Fibroblast of skin of back (primary cell): ENCODE measurements around the gene GLI2. TPM values are rescaled to one million over a fixed set of nuclear protein-coding genes. Genes with fewer than 3 reads are reported as not detected.
A peak's percentile ranks its signal among the peaks of the same experiment; 100 is the strongest.

Experiments
- DNase-seq: peaks from one replicate; pipeline ENCODE4 v3.0.0-alpha.2; 2013
- polyA plus RNA-seq, 2 experiments: library from polyadenylated mRNA; unstranded; fragments of 120-200 nt; gene quantifications; one replicate each; pipeline ENCODE4 v1.2.1, GENCODE V29; 2013; ENCODE audit not compliant: insufficient read length in 2 of 2

GLI2 gene
- 27.1 TPM for polyA plus RNA-seq (2013, experiment 1 of 2; ENCODE audit: insufficient read length)
- polyA plus RNA-seq (2013, experiment 2 of 2; ENCODE audit: insufficient read length): 21.3 TPM

DNA sequence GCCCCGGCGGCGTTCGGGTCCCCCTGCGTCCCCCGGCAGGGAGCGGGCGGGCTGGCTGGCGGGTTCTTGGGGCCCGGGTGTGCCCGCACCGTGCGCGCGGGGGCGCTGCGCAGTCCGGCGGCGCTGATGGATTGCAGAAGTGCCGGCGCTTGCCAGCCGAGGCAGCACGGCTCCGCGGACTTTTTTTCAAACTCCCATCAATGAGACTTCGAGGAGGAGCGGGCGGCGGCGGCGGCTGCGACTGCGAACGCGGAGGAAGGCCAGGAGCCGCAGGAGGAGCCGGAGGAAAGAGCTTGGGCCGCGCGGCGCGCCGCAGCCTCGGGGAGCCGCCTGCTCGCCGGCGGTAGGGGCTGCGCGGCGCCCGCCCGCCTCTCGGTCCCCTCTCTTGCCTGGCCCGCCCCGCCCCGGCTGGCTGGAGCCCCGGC is at the start of gene GLI2:
Gene GLI2 (plus strand): TSS at position 123 of the 425 bp plus-strand sequence. CDS start 61,453 bp downstream, outside the sequence.
- peak; percentile 88 for DNase-seq

DNA sequence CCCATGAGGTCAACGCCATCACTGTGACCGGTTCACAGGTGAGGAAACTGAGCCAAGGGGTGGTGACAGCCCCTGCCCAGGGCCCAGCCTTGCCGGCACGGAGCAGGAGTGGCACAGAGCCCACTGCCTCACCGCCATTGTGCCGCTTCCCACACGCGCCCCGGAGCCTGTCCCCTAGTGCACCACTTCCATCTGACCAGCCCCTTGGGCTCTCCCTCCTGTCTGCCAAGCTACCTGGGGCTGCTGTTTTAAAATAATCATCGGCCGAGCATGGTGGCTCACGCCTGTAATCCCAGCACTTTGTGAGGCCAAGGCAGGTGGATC is 49.7 kb upstream of the GLI2 start:
- DNase-seq: no peak

DNA sequence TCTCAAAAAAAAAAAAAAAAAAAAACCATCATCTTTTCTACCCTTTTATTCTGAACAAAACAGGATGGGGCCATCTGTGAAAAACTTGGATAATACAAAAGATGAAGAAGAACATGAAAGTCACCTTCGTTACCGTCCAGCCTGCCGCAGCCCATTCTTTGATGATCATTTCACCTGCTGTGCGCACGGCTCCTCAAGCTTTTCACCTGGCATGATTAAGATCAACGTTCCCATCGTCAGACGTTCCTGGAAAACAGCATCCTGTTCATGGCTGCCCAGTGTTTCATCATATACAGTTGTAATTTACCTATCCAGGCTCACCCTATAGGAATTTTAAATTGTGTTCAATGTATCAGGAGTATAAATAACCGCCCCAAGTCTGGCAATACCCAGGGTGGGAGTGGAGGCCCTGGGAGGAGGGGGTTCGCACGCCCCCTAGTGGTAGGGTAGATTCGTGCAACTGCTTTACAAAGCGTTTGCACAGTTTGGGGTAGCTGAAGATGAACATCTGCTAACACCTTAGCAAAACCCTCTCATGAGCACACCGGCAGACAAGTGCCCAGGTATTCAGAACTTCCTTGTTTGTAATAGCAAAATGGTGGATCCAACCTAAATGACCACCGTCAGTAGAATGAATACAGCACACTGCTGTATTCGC is 49.0 kb upstream of the GLI2 start:
- DNase-seq: no peak

DNA sequence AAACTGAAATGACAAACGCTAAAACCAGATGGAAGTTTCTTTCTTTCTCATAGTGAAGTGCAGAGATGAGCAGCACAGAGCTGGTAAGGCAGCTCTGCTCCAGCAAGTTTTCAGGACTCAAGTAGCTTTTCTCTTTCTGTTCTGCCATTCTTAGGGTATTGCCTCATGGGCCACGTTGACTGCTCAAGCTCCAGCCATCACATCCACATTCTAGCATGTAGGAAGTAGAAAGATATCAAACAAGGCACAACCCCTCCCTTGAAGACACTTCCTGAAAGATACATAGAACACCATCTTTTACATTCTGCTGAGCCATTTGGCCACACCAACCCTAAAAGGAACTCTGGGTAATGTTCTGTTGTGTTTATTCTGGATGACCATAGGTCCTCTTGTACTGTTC is 48.5 kb upstream of the GLI2 start:
- DNase-seq: no peak

DNA sequence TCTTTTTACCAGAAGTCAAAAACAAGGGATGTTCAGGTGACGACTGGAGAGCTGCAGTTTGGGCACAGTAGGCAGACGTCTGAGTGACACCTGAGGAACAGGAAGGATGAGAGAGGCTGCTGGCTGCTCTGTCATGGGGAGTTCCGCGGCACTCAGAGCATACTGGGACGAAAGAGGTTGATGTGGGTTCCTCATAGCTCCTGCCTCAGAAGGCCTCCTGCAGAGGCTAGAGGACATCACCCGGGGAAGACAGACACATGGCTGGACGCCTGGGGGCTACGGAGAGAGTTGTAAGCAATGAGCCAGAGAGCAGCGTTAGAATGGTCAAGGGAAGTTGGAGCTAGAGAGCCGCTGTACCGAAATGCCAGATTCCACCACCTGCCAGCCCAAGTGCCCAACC is 45.1 kb upstream of the GLI2 start:
- no peak for DNase-seq

DNA sequence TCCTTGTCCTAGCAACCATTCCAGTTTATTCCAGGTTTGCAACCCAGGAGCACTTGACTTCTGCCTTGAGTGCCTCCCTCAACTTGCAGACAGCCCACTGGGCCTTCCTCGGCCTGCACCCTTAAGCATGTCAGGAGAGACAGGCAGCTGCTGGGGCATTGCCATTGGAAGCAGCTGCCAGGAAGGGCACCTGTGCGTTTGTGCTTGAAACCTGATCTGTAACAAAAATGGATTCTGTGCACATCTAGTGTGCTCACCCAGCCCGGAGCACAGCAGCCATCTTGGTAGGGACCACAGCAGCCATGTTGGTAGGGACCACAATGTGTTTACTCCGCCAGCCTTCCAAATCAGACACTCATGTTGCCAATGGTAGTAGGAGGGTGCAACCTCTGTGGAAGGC is 44.3 kb upstream of the GLI2 start:
- no peak for DNase-seq

DNA sequence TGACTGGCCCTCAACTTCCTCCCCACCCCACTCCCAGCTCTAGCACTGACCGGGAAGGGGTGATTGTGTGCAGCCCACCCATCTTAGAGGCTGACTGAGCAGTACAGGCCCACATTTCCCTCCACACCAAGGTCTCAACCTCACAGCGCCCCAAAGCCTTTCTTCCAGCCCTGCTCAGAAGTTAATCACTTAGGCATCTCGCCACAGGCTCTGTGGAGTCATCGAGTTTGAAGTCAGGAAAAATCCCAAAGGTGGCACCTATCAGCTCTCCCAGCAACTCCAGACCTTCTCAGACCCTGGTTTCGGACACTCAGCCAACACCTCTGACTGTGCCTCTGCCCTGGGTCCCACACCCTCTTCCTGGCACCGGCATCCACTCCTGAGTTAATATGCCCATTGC is 43.0 kb upstream of the GLI2 start:
- DNase-seq: no peak

DNA sequence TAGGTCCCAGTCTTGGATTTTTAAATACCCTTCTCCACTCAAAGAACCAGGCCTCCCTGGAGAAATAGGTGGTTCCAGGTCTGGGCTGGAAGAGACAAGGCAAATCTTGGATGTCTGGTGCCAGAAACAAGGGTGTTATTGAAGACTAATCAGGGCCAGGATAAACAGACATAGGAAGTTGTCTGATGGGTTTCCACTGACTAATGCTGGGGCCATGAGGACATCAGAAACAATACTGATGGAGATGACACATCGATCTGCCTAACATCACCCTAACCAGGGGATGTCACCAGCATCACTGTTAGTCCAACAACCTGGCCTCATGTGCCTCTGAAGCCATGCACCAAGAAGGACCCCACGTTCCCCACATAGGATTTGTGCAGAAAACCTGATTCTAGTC is 42.5 kb upstream of the GLI2 start:
- peak; percentile 71 for DNase-seq

DNA sequence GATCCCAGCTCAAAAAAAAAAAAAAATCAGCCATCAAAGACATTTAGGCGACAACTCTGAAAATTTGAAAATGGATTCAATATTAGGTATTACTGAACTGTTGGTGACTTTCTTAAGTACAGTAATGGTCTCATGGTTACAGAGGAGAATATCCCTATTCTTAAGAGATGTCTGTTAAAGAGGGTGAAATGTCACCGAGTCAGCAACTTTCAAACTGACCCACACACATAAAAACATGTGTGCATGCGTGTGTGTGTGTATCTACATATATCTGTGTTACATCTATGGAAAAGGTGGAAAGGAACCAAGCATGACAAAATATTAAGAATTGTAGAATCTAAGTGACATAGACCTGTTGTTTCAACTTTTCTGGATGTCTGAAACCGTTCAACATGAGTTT is 41.6 kb upstream of the GLI2 start:
- no peak for DNase-seq

DNA sequence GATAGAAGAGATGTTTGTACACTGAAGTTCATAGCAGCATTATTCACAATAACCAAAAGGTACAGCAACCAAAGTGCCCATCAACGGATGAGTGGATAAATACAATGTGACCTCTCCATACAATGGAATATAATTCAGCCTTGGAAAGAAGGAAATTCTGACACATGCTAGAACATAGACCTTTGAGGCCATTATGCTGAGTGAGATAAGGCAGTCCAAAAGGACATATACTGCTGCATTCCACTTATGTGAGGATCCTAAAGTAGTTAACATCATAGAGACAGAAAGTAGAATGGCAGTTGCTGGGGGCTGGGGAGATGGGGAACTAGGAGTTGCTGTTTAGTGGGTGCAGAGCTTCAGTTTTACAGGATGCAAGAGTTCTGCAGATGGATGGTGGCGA is 38.2 kb upstream of the GLI2 start:
- no peak for DNase-seq

DNA sequence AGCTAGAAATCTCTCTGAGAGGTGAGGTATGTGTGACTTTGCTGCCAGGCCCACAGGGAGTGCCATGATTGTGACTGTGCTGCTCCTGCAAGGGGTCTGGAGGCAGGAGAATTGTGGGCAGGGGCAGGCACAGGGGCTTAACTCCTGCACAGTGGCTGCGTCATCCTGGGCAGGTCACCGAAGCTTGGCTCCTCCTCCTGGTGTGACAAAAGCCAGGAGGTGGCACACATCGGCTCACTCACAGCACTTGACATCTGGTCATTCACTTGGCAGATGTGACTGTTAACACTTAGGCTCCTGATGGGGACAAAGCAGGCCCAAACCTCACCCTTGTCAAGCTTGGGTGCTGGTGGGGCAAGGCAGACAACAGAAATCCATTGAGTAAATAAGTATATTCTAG is 36.4 kb upstream of the GLI2 start:
- DNase-seq: no peak

DNA sequence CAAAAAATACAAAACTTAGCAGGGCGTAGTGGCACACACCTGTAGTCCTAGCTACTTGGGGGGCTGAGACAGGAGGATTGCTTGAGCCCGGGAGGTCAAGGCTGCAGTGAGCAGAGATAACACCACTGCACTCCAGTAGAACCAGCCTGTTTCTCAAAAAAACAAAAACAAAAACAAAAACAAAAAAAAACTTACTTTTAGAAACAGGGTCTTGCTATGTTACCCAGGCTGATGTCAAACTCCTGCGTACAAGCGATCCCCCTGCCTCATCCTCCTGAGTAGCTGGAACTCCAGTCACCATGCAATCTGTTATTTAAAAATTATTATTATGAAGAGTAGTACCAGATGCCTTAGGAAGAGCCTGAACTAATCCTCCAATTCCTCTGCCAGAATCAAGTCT is 35.0 kb upstream of the GLI2 start:
- no peak for DNase-seq

DNA sequence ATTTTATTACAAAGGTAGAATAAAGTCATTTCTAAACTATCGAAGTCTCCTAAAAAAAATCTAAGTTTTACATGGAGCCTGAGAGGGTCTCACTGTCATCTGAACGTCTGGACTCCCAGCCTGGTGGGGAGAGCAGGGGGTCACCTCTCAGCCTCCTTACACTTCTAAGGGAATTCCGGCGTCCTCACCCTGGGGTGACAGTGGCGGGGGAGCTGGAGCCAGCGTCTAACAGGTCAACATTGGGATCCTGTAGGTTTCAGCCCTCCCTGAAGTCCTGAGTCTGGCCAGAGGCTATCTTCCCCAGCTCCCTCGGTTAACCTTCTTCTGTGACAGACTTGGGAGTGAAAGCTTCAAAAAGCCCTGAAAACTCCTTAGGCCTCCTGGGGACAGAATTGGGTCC is 34.6 kb upstream of the GLI2 start:
- DNase-seq: no peak

DNA sequence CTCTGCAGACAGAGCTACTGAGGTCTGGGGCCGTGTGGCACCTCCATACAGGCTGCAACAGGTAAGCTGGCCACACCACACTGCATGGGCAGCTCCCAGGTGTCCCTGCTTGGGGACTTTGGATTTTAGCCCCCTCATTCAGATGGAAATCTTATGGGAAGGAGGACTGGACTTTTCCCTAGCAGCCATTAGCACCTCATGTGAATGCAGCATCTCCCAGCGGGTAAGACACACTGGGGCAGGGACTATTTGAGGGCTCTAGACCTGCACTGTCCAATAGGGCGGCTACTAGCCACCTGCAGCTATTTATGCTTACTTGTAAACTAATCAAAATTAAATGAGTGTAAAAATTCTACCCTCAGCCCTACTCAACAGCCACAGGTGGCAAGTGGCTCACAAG is 34.2 kb upstream of the GLI2 start:
- no peak for DNase-seq

DNA sequence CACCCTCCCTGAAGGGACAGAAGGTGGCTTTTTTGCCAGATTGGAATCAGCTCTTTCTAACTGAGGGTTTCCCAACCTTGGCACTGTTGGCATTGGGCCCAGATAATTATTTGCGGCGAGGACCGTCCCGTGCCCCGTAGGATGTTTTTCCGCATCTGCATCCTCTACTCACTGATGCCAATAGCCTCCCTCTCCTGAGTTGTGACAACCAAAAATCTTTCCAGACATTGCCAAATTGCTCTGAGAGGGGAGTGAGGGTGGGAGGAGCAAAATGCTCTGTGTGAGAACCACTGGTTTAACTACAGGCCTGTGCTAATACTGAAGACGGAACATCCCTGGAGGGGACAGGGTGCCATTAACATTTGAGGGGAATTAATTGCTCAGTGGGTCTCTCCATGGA is 33.6 kb upstream of the GLI2 start:
- DNase-seq: no peak

DNA sequence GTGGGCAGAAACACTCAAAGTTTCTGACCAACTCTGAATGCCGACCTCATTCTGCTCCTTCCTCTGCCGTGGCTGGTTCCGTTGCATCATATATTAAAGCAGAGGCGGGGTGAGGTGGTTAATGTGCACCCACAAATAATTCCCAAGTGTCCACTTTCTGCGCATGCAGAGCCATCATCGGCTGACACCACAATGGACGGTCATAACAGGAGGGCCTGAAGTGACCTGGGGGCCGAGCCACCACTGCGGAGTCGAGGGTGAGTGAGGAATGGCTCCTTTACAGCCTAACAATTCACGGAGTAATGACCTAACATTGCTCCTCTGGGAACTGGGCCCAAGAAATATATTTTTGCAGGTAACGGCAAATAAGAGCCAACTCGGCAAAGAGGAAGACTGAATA is 32.9 kb upstream of the GLI2 start:
- DNase-seq: no peak

DNA sequence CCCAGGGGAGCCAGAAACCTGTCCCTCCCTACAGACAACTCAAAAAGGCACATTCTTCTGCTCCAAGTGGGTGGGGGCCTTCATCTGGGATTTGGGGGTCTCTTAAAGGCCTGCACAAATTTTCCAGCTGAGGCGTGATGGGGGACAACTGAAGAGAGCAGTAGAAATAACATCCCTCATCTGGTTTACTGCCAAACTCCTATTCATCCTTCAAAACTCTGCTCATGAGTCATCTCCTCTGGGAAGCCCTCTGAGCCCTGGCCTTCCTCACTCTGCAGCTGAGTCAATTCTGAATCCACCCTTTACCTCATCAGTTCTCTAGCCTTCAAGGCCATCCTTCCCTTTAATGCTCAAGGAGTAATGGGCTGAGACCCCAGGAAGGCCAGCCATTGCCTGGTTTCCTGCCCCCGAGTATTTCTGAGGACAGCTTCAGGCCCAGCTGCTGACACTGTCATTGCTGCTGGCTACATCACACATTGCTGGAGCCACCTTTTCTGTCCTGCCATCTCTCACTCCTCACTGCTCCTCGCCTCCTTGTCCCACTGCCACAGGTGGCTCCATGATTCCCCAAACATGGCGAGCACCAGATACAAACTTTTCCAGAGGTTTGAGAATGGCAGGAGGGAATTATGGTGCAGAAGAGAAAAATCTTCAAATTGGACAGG is 32.2 kb upstream of the GLI2 start:
- DNase-seq: peak; percentile 85

DNA sequence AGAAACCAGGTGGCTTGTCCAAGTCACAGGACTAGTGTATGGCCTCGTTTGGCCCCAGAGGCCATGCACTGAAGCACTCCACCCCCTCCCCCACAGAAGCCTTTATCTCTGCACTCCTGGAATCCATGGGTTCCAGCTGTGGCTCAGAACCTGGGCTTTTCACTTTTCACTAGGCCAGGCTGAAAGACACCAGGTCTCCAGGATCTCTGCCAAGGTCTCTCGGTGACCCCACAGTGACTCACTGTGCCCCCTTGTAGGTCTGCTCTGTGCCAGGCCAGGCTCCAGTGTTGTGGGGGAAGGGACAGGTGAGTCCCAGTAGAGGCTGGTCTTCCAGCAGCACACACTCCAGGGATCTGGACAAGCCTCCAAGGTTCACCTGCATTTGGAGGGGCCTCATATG is 31.0 kb upstream of the GLI2 start:
- DNase-seq: no peak

DNA sequence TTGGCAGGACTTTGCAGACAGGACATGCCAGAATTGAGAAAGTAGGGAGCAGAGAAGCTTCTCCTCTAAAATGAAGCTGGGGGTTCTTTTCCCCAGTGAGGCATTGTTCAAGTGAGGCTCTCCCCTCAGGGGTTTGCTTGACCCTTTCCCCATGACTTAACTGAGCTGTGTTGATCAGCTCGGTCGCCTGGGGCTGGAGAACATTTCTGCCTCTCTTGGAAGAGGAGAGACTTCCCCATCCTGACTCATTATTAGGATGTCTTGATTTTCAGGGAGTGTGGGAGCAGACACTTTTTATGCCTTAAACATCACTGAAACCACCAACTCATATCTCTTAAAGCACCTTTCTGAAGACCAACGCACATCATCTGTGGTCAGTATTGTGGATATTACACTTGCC is 27.9 kb upstream of the GLI2 start:
- DNase-seq: no peak

DNA sequence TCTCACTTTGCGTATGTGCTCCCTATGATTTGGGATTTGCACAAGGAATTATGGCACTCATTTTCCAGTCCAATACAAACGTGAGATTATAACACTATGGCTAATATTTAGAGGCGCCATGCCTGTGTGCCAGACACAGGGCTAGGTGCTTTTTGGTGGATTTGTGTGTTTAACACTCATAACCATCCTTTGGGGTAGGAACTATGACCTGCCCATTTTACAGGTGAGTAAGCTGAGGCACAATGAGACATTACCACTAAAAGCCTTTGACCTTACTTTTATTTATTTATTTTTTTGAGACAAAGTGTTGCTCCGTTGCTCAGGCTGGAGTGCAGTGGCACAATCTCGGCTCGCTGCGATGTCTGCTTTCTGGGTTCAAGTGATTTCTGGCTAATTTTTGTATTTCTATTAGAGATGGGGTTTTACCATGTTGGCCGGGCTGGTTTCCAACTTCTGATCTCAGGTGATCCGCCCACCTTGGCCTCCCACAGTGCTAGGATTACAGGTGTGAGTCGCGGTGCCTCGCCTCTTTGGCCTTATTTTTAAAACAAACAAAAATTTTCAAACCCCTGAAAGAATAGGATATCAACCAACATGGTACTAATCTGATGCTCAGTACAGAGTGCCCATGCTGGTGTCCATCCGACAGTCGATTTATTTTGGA is 26.6 kb upstream of the GLI2 start:
- DNase-seq: no peak

DNA sequence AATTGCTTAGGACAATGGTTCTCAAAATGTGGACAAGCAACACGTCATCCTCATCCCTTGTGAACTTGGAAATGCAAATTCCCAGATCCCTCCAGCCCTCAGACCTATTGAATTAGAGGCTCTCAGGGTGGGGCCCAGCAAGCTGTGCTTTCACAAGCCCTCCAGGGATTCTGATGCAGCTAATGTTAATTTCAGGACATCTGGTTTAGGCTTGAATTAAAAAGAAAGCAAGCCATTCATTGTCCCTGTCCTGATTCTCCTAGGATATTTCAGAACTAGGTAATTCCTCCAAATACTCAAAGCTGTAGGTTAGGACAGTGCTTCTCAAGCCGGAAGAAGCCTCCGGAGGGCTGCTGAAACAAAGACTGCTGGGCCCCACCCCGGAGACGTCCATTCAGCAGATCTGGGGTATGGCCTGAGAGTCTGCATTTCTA is 26.0 kb upstream of the GLI2 start:
- peak; percentile 74 for DNase-seq

DNA sequence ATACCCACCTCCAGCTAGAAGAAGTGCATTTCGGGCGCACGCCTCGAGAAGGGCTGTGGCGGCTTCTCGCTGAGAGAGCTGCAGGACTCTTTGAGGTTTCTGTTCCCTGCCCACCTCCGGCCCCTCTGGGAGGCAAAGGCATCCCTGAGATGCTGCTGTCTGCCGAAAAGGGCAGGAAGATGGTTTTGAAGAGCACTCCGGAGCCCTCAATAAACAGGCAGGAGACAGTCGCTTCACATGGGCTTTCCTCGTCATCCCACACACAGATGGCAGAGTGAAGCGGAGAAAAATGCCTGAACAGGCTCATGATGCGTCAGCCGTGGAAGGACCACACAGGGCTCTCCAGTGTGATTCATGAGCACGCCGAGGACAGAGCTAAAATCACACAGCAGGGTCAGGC is 25.4 kb upstream of the GLI2 start:
- DNase-seq: peak; percentile 93

DNA sequence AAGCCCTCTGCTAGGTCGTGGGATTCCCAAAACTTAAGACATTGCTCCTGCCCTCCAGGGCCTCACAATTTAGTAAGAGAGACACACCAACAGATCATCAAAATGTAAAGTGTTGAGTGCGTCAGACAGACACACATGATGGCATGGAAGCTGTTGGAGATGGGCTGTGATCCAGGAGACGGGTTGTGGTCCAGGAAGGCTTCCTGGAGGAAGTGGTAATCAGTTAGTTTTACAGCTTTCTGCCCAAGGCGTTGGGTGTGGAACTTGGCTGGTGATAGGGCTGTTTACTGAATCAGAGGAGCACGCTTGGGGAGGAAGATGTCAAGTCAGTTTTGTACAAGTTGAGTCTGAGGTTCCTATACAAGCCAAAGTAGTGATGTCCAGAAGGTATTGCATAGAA is 24.0 kb upstream of the GLI2 start:
- no peak for DNase-seq

DNA sequence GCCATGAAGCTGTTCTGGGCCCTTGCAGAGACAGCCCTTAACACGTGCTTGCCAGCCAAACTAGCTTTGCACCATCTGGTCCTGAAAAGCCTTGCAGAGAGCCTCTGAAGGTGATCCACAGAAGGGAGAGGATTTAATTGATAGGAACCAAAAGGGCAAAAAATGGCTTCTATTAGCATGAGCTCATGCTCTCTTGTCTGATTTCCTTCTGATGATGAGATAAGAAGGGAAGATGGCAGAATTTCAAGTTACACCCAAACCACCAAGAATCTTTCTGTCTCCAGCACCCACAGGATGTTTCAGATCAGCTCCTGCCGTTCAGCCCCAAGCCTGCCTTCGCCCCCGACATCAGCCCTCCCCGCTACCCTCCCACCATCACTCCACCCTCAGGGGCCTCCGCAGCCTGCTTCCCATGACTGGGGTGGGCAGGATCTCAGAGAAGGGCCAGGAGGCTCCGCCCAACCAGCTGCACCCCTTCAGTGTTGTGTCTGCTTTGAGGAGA is 23.4 kb upstream of the GLI2 start:
- peak; percentile 75 for DNase-seq
